IPS DF 4.7 (cell line): ENCODE results near the gene TSPAN5.
"Not testable (repeated sequence)": the region's sequence is repeated elsewhere in the genome, so short reads cannot be mapped to it uniquely, and the experiment has no call there.

Source experiments
- DNase-seq: peaks from one replicate; pipeline ENCODE4 v3.0.0-alpha.2; 2013; ENCODE audit warnings: low spot score; ENCODE audit errors: extremely low read depth

The TSPAN5 gene

GRCh38 chr4:98658287-98659105 is at the start of gene TSPAN5:
TSS of gene TSPAN5 (minus strand) at chr4:98658611.
- DNase-seq = no peak

- no peak for DNase-seq
These were observed 48.5 kb upstream of the TSPAN5 start for GRCh38 chr4:98706935-98707334.

- DNase-seq = no peak
These were observed 47.9 kb upstream of the TSPAN5 start for GRCh38 chr4:98706200-98706813.

GRCh38 chr4:98705586-98705985 is 47.2 kb upstream of the TSPAN5 start:
- not testable (repeated sequence) for DNase-seq

GRCh38 chr4:98700656-98701055 is 42.2 kb upstream of the TSPAN5 start:
- DNase-seq = no peak

- DNase-seq = no peak
These were observed 35.7 kb upstream of the TSPAN5 start for GRCh38 chr4:98694076-98694475.

- no peak for DNase-seq
These were observed 34.0 kb upstream of the TSPAN5 start for GRCh38 chr4:98692411-98692810.

GRCh38 chr4:98691588-98691987 is 33.2 kb upstream of the TSPAN5 start:
- DNase-seq = no peak

- no peak for DNase-seq
These were observed 31.2 kb upstream of the TSPAN5 start for GRCh38 chr4:98689507-98690174.

GRCh38 chr4:98688411-98689290 is 30.2 kb upstream of the TSPAN5 start:
- no peak for DNase-seq

GRCh38 chr4:98687876-98688275 is 29.5 kb upstream of the TSPAN5 start:
- no peak for DNase-seq

GRCh38 chr4:98686847-98687246 is 28.4 kb upstream of the TSPAN5 start:
- DNase-seq = no peak

GRCh38 chr4:98686043-98686707 is 27.8 kb upstream of the TSPAN5 start:
- no peak for DNase-seq

- no peak for DNase-seq
These were observed 27.0 kb upstream of the TSPAN5 start for GRCh38 chr4:98685225-98686042.

GRCh38 chr4:98682719-98683118 is 24.3 kb upstream of the TSPAN5 start:
- DNase-seq = no peak

- DNase-seq = no peak
These were observed 22.4 kb upstream of the TSPAN5 start for GRCh38 chr4:98680806-98681205.

GRCh38 chr4:98679738-98680137 is 21.3 kb upstream of the TSPAN5 start:
- DNase-seq = no peak

GRCh38 chr4:98677799-98678198 is 19.4 kb upstream of the TSPAN5 start:
- no peak for DNase-seq

- no peak for DNase-seq
These were observed 16.2 kb upstream of the TSPAN5 start for GRCh38 chr4:98674404-98675173.
